Prostate gland (tissue), 2 donors: ENCODE data around the gene ELK3. TPM values are rescaled to one million over a fixed set of nuclear protein-coding genes. Genes with fewer than 3 reads are reported as not detected.

ENCODE experiments used
- DNase-seq: peaks from one replicate; pipeline ENCODE4 v3.0.0-alpha.2; 2019; ENCODE audit warnings: low spot score
- H3K27ac ChIP-seq, 2 donors: fragments of 200-600 bp; sonication (generic); 2 replicates each; pipeline ENCODE4 v1.5.1; 2017 to 2019
- H3K27me3 ChIP-seq: fragments of 200-600 bp; sonication (generic); replicated peaks from 2 replicates; pipeline ENCODE4 v1.5.1; 2019; ENCODE audit not compliant: insufficient read depth
- H3K36me3 ChIP-seq, 2 donors: fragments of 200-600 bp; sonication (generic); 1 replicate in 1 of 2; 2 replicates in 1 of 2; pipeline versions ENCODE4 v1.5.1 to v1.8.1; 2017 to 2019
- H3K4me1 ChIP-seq: fragments of 200-600 bp; sonication (generic); replicated peaks from 2 replicates; pipeline ENCODE4 v1.5.1; 2019
- H3K4me3 ChIP-seq, 2 donors: fragments of 200-600 bp; sonication (generic); 2 replicates each; pipeline ENCODE4 v1.5.1; 2017 to 2019
- H3K9me3 ChIP-seq: fragments of 200-600 bp; sonication (generic); 2 replicates; pipeline ENCODE4 v1.5.1; 2017
- CTCF ChIP-seq, 4 experiments: fragments of 200-600 bp in 2 of 4; fragments of 450-650 bp in 2 of 4; sonication (generic) in 2 of 4; IDR thresholded peaks; 1 replicate in 3 of 4; 2 replicates in 1 of 4; pipeline ENCODE4 v1.5.1; 2016 to 2019; ENCODE audit warnings: antibody characterized with exemption in 4 of 4, mild to moderate bottlenecking in 2 of 4, moderate library complexity in 2 of 4
- POLR2A ChIP-seq: fragments of 450-650 bp; IDR thresholded peaks from one replicate; pipeline ENCODE4 v1.6.1; 2016; ENCODE audit warnings: antibody characterized with exemption, mild to moderate bottlenecking
- POLR2AphosphoS5 ChIP-seq: sonication (generic); formaldehyde crosslinking; IDR thresholded peaks from one replicate; pipeline ENCODE4 v1.6.1; 2017; ENCODE audit warnings: antibody characterized with exemption
- whole genome bisulfite sequencing: methylation state at CpG from one replicate; pipeline ENCODE4 v1.1.5; 2018; 5-methylcytosine and 5-hydroxymethylcytosine counted together
- intact Hi-C: fragments of 100-400 bp; cut with DNase I; formaldehyde crosslinking; loops from one replicate; pipeline ENCODE4 v1.14.2; 2022
- total RNA-seq, 2 donors: library from RNA; depleted of rRNA; stranded (reverse); fragments of >200 nt; gene quantifications; one replicate each; pipeline ENCODE4 v1.1.0, GENCODE V29; 2016

ELK3 gene
- total RNA-seq, 2 donors from 2014 or later = 7.0 to 20.6 TPM

- Histone ChIP-seq H3K36me3 (no peaks in the 10 kb centered on the region), H3K4me3 (no peak overlapping the region), H3K4me1 (no peaks in the 10 kb centered on the region), H3K9me3 (no peaks in the 10 kb centered on the region), H3K27me3 (no peaks in the 10 kb centered on the region), H3K27ac (no peak overlapping the region)
- intact Hi-C loops = no loop called here
- no peak for DNase-seq
- TF ChIP-seq POLR2AphosphoS5 = no peak
- no peak for TF ChIP-seq POLR2A
- no peak for TF ChIP-seq CTCF (IDR thresholded peaks at IDR 0.05)
Observed at GRCh38 chr12:96274331-96274730, 80.2 kb downstream of the ELK3 start.

DNA sequence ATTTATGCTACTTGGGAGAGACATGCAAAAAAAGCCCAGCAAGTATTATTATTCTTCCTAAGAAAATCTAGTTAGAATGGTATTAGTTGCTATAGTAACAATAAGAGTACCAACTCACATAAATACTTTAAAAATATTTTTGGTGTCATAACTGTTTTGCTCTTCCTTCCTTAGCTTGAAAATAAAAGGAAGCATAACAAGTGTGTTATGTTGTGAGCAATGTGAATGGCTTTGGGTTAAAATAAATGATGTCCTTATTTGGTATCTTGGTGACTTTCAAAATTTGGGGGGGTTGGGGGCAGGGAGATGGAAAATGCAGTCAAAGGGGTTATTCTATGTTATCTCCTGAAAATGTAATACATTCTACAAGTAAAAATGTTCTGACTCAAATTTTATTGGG is 91.0 kb downstream of the ELK3 start:
- H3K27me3 ChIP-seq = no peaks in the 10 kb centered on the region
- intact Hi-C loops = loop anchor here (10.0 kb wide), 1 partner anchor 230 kb away; no protein-coding TSS in a partner anchor
- no peak for DNase-seq
- H3K9me3 ChIP-seq = no peaks in the 10 kb centered on the region
- no peak for TF ChIP-seq POLR2A
- H3K27ac ChIP-seq = no peak overlapping the region
- H3K36me3 ChIP-seq = peaks cover 0 to 9% of the 10 kb centered on the region in 2 donors
- H3K4me3 ChIP-seq = no peak overlapping the region
- no peaks in the 10 kb centered on the region for H3K4me1 ChIP-seq

DNA sequence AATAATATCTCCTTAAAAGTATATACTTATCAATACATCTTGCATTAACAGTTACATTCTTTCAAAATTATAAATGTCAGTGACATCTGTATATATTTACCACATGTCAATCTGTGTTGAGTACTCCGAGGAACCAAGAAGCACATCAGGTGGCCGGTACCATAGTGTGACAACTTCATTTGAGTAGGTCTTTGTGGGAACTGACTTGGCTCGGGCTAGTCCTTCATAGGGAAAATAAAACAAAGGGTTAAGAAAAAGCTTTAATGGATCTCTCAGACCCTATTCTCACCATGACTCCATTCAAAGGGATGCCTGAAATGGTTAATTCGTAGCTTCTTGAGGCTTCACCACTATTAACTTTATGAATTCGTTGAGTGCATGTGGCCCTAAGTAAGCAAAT is 94.9 kb downstream of the ELK3 start:
- intact Hi-C loops = loop anchor here (10.0 kb wide), 1 partner anchor 226 kb away; no protein-coding TSS in a partner anchor
- H3K27ac ChIP-seq = no peak overlapping the region
- H3K4me3 ChIP-seq = no peak overlapping the region
- WGBS = 80% methylated on average over 5 of the region's 5 CpGs
- peaks cover 0 to 9% of the 10 kb centered on the region in 2 donors for H3K36me3 ChIP-seq
- H3K27me3 ChIP-seq = no peaks in the 10 kb centered on the region
- TF ChIP-seq POLR2AphosphoS5 (no peak), CTCF (IDR thresholded peaks at IDR 0.05) (no peak), POLR2A (no peak)
- DNase-seq = no peak
- H3K4me1 ChIP-seq = no peaks in the 10 kb centered on the region
- no peaks in the 10 kb centered on the region for H3K9me3 ChIP-seq

GRCh38 chr12:96293093-96293492 is 98.9 kb downstream of the ELK3 start:
- intact Hi-C loops = no loop called here
- TF ChIP-seq CTCF (IDR thresholded peaks at IDR 0.05) (no peak), POLR2A (no peak), POLR2AphosphoS5 (no peak)
- WGBS = 98% methylated on average over 2 of the region's 2 CpGs

GRCh38 chr12:96294831-96295230 is 100.7 kb downstream of the ELK3 start:
- Histone ChIP-seq H3K27me3 (no peaks in the 10 kb centered on the region), H3K4me3 (no peak overlapping the region), H3K9me3 (no peaks in the 10 kb centered on the region), H3K27ac (no peak overlapping the region), H3K4me1 (no peaks in the 10 kb centered on the region), H3K36me3 (no peaks in the 10 kb centered on the region)
- intact Hi-C loops = no loop called here
- TF ChIP-seq POLR2AphosphoS5 (no peak), CTCF (IDR thresholded peaks at IDR 0.05) (no peak), POLR2A (no peak)
- no peak for DNase-seq
- 68% methylated on average over 3 of the region's 3 CpGs for WGBS

More at GRCh38 chr12:96293093-96293492, 98.9 kb downstream of the ELK3 start:
- no peak for DNase-seq
- no peaks in the 10 kb centered on the region for H3K9me3 ChIP-seq
- no peaks in the 10 kb centered on the region for H3K36me3 ChIP-seq
- H3K4me1 ChIP-seq = no peaks in the 10 kb centered on the region
- no peak overlapping the region for H3K27ac ChIP-seq
- no peak overlapping the region for H3K4me3 ChIP-seq
- H3K27me3 ChIP-seq = no peaks in the 10 kb centered on the region
